Activated T-cell treated with anti-CD3 and anti-CD28 coated beads for 24 hours (primary cell): ENCODE results near the gene FAM153A.
"Not testable (repeated sequence)": the region's sequence is repeated elsewhere in the genome, so short reads cannot be mapped to it uniquely, and the experiment has no call there.

Experiments used
- DNase-seq: peaks from one replicate; pipeline ENCODE4 v3.0.0-alpha.2; 2020; ENCODE audit warnings: low read depth

Gene FAM153A

DNA sequence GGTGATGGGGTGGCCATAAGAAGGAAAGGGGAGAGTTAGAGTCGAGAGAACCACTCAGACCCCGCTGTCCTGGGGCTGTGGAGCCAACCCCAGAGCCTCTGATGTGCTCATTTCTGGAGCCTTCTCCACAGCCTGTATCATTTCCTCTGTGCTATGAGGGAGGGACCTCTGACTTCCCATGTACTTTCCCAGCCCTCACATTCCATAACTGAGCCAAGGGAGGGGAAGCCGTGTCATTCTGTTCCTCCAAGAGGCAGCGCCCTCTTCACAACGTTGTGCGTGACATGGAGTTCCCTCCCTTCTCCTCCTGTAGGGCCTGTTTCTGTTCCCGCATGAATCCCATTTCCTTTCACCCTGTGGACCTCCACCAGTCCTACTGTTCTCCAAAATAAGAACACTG is 57.8 kb downstream of the FAM153A start:
- DNase-seq: not testable (repeated sequence)

DNA sequence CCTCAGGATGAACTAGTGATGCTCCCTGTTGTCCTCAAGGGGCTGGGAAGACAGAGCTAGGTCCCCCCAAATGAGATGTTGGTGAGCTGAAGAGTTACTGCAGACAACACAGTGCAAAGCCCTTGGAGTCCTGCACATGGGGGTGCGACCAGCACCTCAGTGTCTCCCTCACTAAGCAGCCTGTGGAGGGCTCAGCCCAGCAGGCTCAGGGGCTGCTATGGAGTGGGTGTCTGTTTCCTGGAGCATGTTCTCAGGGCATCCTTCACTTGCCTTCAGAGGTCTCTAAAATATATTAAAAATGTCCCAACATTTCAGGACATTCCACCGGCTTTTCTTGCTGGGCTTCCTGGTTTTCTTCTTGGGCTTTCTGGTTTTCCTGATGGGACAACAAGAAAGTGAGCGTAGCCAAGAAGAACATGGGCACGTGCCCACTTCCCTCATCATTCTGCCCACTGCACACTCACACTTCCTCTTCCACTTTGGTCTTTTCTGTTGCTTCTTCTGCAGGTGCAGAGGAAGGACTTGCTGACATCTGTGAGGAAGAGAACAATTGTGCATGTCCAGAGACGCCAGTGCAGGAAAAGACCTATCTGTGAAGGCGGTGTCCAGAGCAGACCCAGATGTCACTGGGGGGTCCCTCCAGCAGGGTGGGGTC is 58.7 kb downstream of the FAM153A start:
- not testable (repeated sequence) for DNase-seq

DNA sequence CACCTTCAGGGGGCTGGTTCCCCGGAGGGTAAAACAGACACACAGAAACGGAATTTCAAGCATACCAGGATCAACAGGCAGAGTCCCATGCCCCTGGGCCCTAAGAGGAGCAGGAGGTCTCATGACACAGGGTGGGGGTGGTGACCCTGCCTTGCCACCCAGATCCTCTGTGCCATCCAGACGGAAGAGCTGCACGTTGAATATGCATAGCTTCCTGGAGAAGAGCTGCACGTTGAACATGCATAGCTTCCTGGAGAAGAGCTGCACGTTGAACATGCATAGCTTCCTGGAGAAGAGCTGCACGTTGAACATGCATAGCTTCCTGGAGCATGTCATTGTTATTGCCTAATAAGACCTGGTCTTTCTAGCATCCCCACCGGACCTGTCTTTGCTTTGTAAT is 59.9 kb downstream of the FAM153A start:
- not testable (repeated sequence) for DNase-seq

DNA sequence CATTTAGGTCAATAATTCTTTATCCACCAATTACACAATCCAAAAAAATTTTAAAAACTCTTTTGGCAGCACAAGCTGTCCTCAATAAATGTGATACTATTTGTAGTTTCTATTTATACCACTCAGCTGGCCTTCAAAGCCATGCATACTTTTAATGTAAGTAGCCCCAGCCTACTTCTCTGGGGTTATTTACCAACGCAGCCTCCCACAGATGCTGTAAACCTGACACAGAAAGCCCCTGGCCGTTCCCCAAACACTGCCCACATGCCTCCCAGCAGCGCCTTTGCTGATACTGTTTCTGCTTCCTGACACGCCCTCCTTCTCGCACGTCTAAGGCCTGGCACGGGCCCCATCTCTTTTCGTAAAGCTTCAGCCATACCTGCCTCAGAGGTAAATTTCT is 62.7 kb downstream of the FAM153A start:
- DNase-seq: not testable (repeated sequence)

DNA sequence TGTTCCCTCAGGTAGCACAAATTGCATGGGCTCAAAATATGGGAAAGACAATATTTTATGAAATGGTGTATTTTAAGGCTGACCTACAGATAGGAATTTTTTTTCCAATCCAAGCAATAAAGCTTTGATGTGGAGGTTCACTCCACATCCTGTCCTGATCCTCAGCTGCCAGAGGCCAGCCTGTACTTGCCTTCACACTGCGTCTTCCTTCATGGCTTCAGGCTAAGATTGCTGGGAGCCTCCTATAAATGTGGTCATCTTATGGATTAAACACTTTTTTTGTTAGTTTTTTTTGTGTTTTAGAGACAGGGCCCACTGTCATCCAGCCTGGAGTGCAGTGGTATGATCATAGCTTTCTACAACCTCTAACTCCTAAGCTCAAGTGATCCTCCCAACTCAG is 67.3 kb downstream of the FAM153A start:
- DNase-seq: not testable (repeated sequence)

DNA sequence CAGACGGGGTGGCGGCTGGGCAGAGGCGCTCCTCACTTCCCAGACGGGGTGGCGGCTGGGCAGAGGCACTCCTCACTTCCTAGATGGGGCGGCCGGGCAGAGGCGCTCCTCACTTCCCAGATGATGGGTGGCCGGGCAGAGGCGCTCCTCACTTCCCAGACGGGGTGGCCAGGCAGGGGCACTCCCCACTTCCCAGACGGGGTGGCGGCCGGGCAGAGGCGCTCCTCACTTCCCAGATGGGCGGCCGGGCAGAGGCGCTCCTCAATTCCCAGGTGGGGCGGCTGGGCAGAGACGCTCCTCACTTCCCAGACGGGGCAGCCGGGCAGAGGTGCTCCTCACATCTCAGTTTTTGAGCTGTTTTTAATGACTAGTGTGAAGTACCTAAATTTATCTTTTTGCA is 86.6 kb downstream of the FAM153A start:
- not testable (repeated sequence) for DNase-seq

DNA sequence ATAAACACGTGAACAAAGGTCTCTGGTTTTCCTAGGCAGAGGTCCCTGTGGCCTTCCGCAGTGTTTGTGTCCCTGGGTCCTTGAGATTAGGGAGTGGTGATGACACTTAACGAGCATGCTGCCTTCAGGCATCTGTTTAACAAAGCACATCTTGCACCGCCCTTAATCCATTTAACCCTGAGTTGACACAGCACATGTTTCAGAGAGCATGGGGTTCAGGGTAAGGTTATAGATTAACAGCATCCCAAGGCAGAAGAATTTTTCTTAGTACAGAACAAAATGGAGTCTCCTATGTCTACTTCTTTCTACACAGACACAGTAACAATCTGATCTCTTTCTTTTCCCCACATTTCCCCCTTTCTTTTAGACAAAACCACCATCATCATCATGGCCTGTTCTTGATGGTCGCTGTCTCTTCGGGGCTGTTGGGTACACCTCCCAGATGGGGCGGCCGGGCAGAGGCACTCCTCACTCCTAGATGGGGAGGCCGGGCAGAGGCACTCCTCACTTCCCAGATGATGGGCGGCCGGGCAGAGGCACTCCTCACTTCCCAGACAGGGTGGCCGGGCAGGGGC is 87.3 kb downstream of the FAM153A start:
- DNase-seq: not testable (repeated sequence)

DNA sequence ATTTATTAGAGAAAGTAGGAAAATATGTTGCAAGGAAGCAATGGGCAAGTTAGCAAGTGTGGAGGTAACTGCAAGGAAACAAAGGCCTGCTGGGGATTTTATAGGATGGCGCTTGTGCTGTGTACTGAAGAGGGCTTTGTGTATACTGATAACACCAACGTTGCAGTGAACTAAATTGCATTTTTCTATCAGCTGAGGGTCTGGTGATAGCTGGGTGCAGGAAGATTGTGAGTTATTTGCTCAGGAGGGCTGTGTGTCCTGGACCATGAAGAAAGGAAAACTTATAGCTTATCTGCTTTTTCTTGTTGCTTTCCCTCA is 88.2 kb downstream of the FAM153A start:
- DNase-seq: not testable (repeated sequence)

DNA sequence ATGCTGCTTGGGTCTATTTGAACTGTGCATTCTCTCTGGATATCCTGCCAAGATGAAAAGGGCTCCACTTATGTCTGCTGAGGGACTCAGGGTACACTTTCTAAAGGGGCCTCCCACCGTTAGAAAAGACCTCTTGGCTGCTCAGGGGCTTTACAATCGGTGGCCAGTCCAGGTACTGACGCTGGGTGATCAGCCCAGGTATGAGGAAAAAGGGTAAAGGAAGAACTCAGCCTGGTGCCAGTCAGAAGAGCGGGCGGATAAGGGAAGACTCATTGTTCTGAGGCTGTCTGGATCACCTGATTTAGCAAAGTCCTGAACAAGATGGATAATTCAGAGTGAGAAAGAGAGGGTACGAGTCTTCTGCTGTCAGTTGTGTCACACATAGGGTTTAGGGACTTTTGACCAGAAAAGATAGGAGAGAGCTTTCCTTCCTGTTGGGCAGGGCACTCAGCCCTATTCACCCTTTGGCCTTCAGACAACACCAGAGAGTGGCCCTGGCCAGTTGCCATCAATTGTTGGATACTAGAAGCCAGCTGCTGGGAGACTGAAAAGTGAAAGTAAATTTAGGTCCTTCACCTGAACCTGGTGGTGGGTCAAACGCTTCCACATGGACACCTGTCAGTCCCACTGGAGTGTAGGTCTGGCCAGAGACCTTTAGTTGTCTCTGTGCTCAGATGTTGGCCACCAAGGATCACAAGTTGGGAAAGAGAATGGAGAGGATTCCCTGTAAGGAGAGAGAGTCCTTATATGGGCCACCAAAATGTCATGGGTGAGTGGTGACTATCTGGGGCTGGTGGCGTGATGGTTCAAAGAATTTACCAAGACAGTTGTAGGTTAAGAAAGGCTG is 88.8 kb downstream of the FAM153A start:
- not testable (repeated sequence) for DNase-seq

DNA sequence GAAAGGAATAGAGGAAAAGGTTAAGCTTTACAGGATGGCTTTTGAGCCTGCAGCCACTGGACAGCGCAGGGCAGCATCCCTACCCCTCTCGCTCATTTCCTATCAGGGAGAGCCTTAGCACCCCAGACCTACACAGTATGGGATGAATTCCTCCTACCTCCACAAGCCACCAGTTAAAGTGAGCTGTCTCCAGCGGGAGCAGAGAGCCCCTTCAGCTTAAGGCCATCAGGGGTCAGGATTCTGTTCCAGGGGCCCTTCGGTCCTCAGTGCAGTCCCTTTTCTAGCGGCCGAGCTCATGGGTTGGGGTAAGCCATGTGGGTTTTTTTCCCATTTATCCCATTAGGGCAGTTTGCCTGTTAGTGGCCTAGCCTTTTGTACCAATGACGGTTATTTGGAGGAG is 89.7 kb downstream of the FAM153A start:
- not testable (repeated sequence) for DNase-seq

DNA sequence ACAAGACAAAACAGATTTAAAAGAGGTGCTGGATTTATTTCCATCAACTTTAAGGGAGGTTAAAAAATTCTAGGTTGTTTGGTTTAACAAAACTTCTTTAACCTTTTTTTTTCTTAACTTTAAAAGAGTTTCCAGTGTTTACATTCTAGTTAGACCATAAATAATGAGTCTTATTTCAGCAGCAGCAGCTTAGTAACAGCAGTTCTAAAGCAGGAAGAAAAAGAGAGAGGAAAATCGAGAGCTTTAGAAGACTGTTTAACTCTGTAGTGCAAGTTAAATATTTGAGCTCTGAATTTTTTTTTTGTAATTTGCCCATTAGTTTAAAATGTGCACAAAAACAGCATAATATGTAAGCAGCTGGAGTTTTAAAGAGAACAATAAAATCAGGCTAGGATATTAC is 90.2 kb downstream of the FAM153A start:
- DNase-seq: not testable (repeated sequence)

DNA sequence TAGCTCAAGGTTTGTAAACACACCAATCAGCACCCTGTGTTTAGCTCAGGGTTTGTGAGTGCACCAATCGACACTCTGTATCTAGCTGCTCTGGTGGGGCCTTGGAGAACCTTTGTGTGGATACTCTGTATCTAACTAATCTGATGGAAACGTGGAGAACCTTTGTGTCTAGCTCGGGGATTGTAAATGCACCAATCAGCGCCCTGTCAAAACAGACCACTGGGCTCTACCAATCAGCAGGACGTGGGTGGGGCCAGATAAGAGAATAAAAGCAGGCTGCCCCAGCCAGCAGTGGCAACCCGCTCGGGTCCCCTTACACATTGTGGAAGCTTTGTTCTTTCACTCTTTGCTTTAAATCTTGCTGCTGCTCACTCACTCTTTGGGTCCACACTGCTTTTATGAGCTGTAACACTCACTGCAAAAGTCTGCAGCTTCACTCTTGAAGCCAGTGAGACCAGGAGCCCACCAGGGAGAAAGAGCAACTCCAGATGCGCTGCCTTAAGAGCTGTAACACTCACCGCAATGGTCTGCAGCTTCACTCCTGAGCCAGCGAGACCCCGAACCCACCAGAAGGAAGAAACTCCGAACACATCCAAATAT is 93.6 kb downstream of the FAM153A start:
- DNase-seq: not testable (repeated sequence)

DNA sequence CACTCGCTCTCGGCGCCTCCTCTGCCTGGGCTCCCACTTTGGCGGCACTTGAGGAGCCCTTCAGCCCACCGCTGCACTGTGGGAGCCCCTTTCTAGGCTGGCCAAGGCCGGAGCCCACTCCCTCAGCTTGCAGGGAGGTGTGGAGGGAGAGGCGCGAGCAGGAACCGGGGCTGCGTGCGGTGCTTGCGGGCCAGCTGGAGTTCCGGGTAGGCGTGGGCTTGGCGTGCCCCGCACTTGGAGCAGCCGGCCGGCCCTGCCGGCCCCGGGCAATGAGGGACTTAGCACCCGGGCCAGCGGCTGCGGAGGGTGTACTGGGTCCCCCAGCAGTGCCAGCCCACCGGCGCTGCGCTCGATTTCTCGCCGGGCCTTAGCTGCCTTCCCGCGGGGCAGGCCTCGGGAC is 94.6 kb downstream of the FAM153A start:
- not testable (repeated sequence) for DNase-seq

DNA sequence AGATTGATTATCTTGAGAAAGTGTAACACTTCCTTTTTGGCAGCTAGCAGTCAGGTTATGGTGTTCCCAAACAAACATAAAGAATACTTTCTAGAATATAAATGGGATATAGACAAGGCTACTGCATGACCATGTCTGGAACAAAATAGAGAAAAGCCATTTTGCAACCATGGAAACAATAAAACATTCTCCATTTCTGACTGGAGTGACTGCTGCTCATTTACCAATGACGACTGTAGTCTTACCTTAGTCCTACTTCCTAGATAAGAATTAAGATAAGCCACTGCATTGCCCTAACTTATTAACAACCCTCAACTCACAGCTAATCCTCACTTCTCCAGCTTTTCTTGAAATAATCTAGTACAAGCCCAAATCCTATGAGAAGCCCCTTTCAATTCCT is 100.8 kb downstream of the FAM153A start:
- DNase-seq: not testable (repeated sequence)
